Germinal center (tissue), 1 donor: ENCODE results near the gene VANGL2.
"Not testable (repeated sequence)": the region's sequence is repeated elsewhere in the genome, so short reads cannot be mapped to it uniquely, and the experiment has no call there.

Experiments
- DNase-seq: peaks from one replicate; pipeline ENCODE4 v3.0.0; 2012; ENCODE audit warnings: mixed read lengths, low spot score

Gene VANGL2

GRCh38 chr1:160370561-160371345 is 29.6 kb upstream of the VANGL2 start:
- DNase-seq, result no peak

- DNase-seq, result no peak
Measured at GRCh38 chr1:160371346-160371631, 29.1 kb upstream of the VANGL2 start.

GRCh38 chr1:160371756-160372155 is 28.6 kb upstream of the VANGL2 start:
- no peak for DNase-seq

- no peak for DNase-seq
Measured at GRCh38 chr1:160373696-160374095, 26.7 kb upstream of the VANGL2 start.

- no peak for DNase-seq
Measured at GRCh38 chr1:160374306-160375110, 25.9 kb upstream of the VANGL2 start.

GRCh38 chr1:160375788-160376524 is 24.4 kb upstream of the VANGL2 start:
- DNase-seq, result no peak

- peak; percentile 65 for DNase-seq
Measured at GRCh38 chr1:160376525-160377131, 23.7 kb upstream of the VANGL2 start.

GRCh38 chr1:160377585-160378206 is 22.7 kb upstream of the VANGL2 start:
- no peak for DNase-seq

- not testable (repeated sequence) for DNase-seq
Measured at GRCh38 chr1:160384812-160385211, 15.6 kb upstream of the VANGL2 start.

- not testable (repeated sequence) for DNase-seq
Measured at GRCh38 chr1:160388406-160388805, 12.0 kb upstream of the VANGL2 start.

- no peak for DNase-seq
Measured at GRCh38 chr1:160394673-160395072, 5.7 kb upstream of the VANGL2 start.

- DNase-seq, result no peak
Measured at GRCh38 chr1:160397651-160398050, 2.7 kb upstream of the VANGL2 start.

GRCh38 chr1:160398823-160399222 is 1.5 kb upstream of the VANGL2 start:
- DNase-seq, result no peak

GRCh38 chr1:160399544-160400222 is 681 bp upstream of the VANGL2 start:
- DNase-seq, result no peak

- DNase-seq, result peak; percentile 57
Measured at GRCh38 chr1:160400646-160401486, 502 bp downstream of the VANGL2 start.

- no peak for DNase-seq
Measured at GRCh38 chr1:160401487-160401805, 1.1 kb downstream of the VANGL2 start.

- DNase-seq, result no peak
Measured at GRCh38 chr1:160402001-160402795, 1.8 kb downstream of the VANGL2 start.

- DNase-seq, result no peak
Measured at GRCh38 chr1:160403244-160403643, 2.9 kb downstream of the VANGL2 start.

- DNase-seq, result no peak
Measured at GRCh38 chr1:160404094-160404493, 3.7 kb downstream of the VANGL2 start.
